H7 (cell line): Measurements from ENCODE around the gene ZNF212. TPM values are rescaled to one million over a fixed set of nuclear protein-coding genes. Genes with fewer than 3 reads are reported as not detected.

ENCODE experiments used
- DNase-seq: peaks from one replicate; pipeline ENCODE4 v3.0.0; 2012
- H3K27me3 ChIP-seq: 2 replicates; pipeline ENCODE4 v1.6.0; 2011; ENCODE audit warnings: mild to moderate bottlenecking, low read length; ENCODE audit not compliant: control insufficient read depth, insufficient read depth
- H3K36me3 ChIP-seq: replicated peaks from 2 replicates; pipeline ENCODE4 v1.5.1; 2011; ENCODE audit warnings: low read length; ENCODE audit not compliant: control insufficient read depth, insufficient read depth
- H3K4me3 ChIP-seq: 2 replicates; pipeline ENCODE4 v1.5.1; 2011; ENCODE audit warnings: low read depth, mild to moderate bottlenecking, control low read depth, low read length, moderate library complexity; ENCODE audit not compliant: insufficient read depth
- total RNA-seq: library from RNA; depleted of rRNA; stranded (reverse); fragments of >200 nt; shearing (Covaris generic); gene quantifications from 2 replicates; pipeline ENCODE4 v1.2.3, GENCODE V29; 2014

Gene ZNF212
- total RNA-seq, 1 experiment from 2014 or later = 9.7 TPM

DNA sequence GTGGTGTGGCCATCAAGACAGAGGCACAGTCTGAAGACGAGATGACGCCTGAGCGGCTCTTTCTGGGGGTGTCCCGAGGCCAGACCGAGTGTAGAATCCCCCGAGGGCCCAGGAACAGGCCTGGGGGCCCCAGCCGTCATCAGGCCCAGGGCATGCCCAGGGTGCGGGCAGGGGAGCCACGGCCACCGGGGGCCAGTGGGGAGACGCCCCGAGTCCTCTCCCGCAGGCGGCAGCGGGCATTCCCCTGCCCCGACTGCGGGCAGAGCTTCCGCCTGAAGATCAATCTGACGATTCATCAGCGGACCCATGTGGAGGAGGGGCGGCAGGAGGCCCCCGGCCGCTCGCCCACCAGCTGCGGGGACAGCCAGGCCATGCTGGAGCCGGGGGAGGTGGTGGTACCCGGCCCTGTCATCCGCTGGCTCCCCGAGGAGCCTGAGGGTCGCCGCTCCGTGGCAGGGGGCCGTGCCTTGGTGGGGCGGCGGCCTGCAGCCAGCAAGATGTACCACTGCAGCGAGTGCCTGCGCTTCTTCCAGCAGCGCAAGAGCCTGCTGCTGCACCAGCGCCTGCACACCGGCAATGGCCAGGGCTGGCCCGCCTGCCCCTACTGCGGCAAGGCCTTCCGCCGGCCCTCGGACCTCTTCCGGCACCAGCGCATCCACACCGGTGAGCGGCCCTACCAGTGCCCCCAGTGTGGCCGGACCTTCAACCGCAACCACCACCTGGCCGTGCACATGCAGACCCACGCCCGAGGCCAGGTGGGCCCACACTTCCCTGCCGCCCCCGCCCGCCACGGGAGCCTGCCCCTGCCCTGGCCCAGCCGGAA, 42.3 kb downstream of the ZNF212 start:
- Histone ChIP-seq H3K27me3 (peaks cover 9% of the 10 kb centered on the region; the same call in 1 of the 2 replicates), H3K4me3 (no peak overlapping the region), H3K36me3 (peaks cover 6% of the 10 kb centered on the region)
- DNase-seq = no peak

DNA sequence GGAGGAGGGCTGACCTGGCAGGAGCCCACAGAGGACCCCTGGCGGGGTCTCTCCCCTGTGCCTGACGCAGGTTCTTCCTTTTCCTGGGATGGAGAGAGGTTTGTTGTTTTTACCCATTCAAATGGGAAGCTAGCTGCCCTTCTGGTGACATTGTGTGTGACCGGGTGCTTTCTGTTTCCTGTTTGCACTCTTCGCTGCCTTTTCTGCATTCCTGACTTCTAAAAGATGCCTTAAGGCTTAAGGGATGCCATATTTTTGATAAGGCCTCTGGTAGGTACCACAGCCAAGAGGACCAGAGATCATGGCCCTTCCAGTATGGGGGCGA, 42.8 kb downstream of the ZNF212 start:
- Histone ChIP-seq H3K36me3 (peaks cover 6% of the 10 kb centered on the region), H3K4me3 (no peak overlapping the region), H3K27me3 (peaks cover 9% of the 10 kb centered on the region; the same call in 1 of the 2 replicates)
- no peak for DNase-seq

DNA sequence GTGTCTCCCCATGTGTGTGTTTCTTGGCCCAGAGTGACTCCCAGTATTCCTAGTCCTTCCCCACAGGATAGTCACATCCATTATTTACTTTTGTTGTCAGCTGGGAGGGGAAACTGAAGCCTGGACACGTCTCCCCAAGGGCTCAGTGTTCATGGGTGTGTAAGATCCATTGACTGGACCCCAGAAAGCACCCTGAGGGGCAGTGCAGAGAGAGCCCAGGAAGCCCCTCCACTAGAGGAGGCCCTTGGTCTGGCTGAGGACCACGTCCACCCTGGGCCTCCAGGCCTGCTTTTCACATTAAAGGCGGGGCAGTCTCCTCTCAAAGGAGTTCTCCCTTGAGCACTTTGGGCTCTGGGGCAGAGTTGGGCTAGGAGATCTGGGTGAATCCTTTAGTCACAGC, 43.9 kb downstream of the ZNF212 start:
- Histone ChIP-seq H3K4me3 (no peak overlapping the region), H3K36me3 (peaks cover 1% of the 10 kb centered on the region; the same call in 1 of the 2 replicates), H3K27me3 (peaks cover 9% of the 10 kb centered on the region; the same call in 1 of the 2 replicates)
- no peak for DNase-seq

DNA sequence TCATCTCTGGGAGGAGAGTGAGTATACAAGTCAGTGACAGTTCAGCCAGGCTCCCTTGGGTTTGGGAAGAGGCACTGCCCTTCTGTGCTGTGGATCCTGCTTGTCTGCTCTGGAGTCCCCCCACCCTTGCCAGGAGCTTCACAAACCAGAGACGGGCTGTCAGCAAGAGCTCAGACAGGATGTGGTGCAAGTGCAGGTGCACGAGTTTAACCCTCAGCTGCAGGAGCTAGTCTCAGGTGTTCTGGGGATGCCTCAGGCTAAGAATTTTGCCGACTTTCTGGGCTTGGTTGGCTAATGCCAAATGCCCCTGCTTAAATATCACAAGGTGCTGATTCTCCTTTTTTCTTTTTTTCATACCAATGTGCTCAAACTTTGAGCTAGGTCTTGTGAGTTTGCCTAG, 44.9 kb downstream of the ZNF212 start:
- Histone ChIP-seq H3K36me3 (no peaks in the 10 kb centered on the region), H3K27me3 (peaks cover 9% of the 10 kb centered on the region; the same call in 1 of the 2 replicates), H3K4me3 (no peak overlapping the region)
- no peak for DNase-seq

DNA sequence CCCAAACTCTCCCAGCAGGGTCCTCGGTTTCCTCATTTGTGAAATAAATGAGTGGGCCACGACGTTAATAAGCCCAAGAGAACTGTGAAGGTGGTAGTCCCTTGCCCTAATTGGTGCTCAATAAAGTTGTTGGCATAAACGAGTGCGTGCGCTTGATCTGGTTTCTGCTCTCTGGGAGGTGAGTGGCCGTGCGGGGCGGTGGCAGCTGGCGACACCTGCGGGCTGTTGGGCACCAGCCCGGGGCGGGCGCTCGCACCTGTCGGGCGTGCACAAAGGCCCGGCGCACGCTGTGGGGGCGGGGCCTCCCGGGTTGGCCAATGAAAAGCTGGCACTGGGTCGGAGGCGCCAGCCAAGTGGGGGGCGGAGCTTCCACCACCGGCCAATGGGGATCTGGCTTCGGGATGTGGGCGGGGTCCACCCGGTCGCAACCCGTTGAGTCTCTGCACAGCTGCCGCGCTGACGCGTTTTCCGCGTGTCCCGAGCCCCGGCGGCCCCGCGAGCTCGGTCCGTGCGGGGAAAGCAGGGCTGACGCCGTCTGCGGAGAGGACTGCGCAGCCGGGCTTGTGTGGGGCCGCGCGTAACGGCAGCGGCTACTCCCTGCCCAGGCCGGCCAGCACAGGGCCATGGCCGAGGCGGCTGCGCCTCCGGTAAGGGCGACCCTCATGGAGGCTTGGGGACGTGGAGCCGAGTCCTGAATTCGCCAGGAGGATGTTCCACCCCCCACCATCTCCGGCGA, 45.6 kb downstream of the ZNF212 start:
- Histone ChIP-seq H3K36me3 (no peaks in the 10 kb centered on the region), H3K27me3 (peaks cover 9% of the 10 kb centered on the region; the same call in 1 of the 2 replicates), H3K4me3 (peak overlapping the region; percentile 83)
- DNase-seq = peak; percentile 100

DNA sequence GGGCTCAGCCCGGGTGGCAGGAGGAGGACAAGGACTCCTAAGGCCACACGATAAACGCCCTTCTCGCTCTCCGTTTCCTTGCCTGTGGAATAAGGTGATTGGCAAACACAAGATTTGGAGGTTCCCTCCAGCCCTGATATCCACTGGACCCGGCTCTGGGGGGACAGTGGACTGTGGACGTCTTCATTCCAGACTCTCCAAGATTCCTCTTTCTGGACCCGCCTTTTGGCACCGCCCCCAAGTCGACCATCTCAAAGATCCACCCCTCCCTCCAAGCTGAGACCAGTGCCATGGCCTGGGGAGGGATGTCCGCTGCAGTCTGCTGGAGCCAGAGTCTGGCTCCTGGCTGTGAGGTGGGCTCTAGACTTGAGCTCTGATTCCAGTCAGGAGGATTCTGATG, 46.2 kb downstream of the ZNF212 start:
- Histone ChIP-seq H3K36me3 (no peaks in the 10 kb centered on the region), H3K4me3 (peak overlapping the region; percentile 83), H3K27me3 (peaks cover 9% of the 10 kb centered on the region; the same call in 1 of the 2 replicates)
- peak; percentile 82 for DNase-seq

DNA sequence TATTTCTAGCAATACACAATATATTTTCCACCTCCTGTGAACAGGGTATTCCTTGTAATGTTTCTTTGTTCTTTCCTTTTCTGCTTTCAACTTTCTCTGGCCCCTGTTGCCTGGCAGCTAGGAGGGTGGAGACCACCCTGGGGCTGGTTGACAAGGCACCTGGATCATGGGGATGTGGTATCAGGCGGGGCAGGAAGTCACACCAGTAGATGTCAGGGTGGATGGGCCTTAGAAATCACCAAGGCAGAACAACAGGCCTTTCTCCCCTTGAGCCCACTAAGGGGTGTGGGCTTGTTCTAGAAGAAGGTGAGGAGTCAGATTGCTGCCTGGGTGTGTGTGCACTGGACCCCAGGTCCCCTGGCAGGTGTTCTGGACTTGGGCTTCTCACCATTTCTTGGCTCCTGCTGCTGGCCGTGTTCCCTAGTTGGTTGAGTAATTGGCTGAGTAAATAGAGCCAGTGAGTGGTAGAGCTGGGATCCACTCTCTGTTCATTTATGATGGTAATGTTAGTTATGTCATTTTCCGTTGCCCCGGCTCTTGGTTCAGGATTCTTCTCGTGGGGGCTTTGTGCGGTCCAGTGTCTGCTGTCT, 47.5 kb downstream of the ZNF212 start:
- H3K36me3 ChIP-seq = no peaks in the 10 kb centered on the region
- DNase-seq = no peak
- H3K27me3 ChIP-seq = peaks cover 9% of the 10 kb centered on the region; the same call in 1 of the 2 replicates
- no peak overlapping the region for H3K4me3 ChIP-seq

DNA sequence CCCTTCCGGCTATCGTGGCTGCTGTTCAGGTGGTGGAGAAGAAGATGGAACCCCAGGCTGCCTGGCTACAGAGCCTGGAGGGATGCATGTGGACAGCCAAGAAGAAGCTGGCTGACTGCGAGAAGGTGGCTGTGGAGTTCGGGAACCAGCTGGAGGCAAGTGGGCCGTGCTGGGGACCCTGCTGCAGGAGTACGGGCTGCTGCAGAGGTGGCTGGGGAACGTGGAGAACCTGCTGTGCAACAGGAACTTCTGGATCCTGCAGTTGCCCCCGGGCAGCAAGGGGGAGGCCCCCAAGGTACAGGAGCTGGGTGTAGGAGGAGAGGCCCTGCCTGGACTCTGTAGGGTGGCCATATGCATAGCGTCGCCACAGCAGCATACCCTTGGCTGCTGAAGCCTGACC, 48.2 kb downstream of the ZNF212 start:
- H3K36me3 ChIP-seq = no peaks in the 10 kb centered on the region
- peaks cover 9% of the 10 kb centered on the region; the same call in 1 of the 2 replicates for H3K27me3 ChIP-seq
- no peak overlapping the region for H3K4me3 ChIP-seq
- no peak for DNase-seq

DNA sequence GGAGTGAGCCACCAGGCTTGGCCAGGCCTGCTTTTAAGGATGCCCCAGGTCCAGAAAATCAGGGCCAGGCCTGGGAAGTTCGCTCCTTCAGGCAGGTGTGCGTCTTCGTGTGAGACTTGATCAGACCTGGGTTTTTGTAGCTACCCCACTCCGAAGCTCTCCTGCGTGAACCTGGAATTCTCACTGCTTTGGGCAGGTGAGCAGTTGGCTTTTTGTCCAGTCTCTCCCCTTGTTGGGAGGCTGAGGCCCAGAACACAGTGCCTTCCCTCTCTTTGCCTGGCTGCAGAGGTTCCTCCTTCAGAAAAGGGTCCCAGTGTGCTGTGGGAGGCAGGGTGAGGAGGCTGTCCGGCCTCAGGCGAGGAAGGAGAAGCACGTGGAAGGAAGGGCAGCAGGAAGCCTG, 49.8 kb downstream of the ZNF212 start:
- peaks cover 9% of the 10 kb centered on the region; the same call in 1 of the 2 replicates for H3K27me3 ChIP-seq
- no peak overlapping the region for H3K4me3 ChIP-seq
- H3K36me3 ChIP-seq = no peaks in the 10 kb centered on the region
- DNase-seq = no peak

DNA sequence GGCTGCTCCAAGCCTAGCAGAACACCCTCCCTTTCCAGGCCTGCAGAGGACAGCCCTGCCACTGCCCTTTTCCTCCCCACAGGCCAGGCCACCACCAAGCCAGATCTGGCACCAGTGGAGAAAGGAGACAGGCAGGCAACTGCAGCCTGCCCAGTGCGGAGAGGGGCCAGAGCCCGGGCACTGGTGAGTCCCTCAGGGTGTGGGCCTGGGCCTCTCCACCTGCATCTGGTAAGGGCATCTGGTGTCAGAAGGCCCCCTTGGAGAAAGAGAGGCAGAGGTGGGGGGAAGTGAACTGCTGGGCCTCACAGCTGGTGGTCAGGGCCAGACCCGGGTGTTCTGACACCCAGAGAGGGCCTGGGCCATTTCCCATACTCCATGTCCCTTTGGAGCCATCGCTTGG, 50.4 kb downstream of the ZNF212 start:
- no peak for DNase-seq
- peaks cover 9% of the 10 kb centered on the region; the same call in 1 of the 2 replicates for H3K27me3 ChIP-seq
- no peak overlapping the region for H3K4me3 ChIP-seq
- H3K36me3 ChIP-seq = no peaks in the 10 kb centered on the region

DNA sequence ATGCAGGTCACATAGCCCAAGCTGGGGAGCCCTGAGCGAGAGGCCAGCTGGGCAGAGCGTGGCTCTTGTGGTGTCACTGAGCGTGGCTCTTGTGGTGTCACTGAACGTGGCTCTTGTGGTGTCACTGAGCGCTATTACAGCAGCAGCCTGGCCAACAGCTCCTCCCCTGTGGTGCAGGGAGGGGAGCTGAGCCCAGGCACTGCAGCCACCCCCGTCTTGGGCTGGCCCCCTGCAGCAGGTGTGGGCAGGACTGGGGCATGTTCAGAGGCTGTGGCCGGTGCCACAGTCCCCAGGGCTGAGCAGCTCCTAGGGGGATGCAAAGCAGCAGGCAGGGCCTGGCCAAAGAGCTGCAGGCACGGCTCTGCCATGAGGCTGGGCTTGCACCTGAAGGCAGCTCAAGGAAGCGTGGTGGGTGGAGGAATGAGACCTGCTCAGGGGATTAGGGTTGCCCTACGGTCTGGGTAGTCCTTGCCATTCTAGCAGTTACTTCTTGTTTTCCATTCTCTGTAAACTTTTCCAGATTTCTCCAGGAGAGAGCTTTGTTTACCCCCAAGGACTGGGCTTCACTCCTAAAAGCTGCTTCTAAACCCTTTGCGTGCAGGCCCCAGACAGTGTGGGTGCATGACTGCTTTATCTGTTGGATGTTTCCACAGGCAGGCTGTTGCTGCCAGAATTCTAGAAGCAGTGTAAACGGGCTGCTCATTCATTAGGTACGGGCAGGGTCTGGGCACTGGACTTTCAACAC, 51.8 kb downstream of the ZNF212 start:
- DNase-seq = peak; percentile 38
- Histone ChIP-seq H3K36me3 (no peaks in the 10 kb centered on the region; the same call in 1 of the 2 replicates), H3K4me3 (no peak overlapping the region), H3K27me3 (peaks cover 3% of the 10 kb centered on the region; the same call in 1 of the 2 replicates)

DNA sequence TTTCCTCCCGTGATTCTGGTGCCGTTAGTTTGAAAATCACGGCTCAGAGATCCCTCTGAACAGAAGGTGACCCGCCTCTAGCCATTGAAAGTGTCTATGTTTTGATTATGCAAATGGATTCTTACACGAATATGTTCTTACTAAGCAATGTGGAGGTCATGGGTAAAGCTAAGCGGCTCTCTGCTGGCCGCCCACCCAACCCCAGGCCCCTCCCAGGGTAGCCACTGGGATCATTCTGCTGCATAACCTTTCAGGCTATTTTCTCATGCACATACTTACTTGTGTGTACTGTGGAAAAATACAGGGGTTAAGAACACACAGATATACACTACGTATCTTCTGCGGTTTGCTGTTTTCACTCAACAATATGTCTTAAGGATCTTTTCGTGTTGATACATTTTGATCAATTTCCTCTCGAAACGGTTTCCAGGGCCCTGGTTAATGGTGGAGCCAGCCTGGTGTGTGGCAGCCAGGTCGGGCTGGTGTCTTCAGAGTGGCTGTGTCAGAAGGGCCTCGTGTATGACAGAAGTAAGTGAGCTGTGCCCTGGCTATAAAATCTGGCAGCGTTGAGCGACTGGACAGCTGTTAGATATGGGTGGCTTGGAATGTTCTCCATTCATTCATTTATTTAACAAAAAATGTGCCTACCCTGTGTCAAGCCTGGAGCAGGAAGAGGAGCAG, 52.5 kb downstream of the ZNF212 start:
- H3K4me3 ChIP-seq = no peak overlapping the region
- peak; percentile 32 for DNase-seq
- H3K36me3 ChIP-seq = no peaks in the 10 kb centered on the region; the same call in 1 of the 2 replicates
- H3K27me3 ChIP-seq = no peaks in the 10 kb centered on the region

DNA sequence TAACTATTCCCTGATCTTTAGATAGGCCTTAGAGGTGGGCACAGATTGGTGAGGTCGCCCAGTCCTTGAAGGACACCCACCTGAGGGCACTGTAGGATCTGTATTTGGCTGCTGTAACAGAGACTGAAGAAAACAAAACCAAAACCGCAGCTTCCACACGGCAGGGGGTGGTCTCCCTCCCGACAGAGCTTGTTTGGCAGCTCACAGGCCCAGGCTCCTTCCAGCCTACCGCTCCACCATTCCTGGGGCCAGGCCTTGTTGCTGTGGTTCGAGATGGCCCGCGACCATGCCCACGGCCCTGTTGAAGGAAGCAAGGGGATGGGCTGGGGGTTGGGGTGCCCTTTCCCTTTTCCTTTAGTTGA, 53.0 kb downstream of the ZNF212 start:
- DNase-seq = peak; percentile 87
- no peaks in the 10 kb centered on the region; the same call in 1 of the 2 replicates for H3K36me3 ChIP-seq
- no peaks in the 10 kb centered on the region for H3K27me3 ChIP-seq
- H3K4me3 ChIP-seq = no peak overlapping the region

DNA sequence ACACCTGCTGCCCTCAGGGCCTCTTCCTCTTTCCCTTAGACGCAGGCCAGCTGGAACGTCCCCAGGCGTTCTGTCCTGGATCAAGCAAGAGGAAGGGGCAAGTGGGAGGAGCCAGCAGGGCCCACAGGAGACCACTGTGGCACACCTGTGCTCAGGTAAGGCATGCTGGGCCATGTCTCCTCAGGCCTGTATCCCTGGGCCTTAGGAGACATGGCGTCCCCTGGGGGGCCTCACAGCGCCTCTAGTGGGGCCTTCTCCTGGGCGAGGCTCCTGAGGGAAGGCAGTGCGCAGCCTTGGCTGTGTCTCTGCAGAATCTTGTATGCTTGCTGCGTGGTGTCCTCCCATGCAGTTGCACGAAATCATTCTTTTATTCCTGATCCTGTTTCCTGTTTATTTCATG, 53.9 kb downstream of the ZNF212 start:
- Histone ChIP-seq H3K27me3 (no peaks in the 10 kb centered on the region), H3K36me3 (no peaks in the 10 kb centered on the region; the same call in 1 of the 2 replicates), H3K4me3 (no peak overlapping the region)
- peak; percentile 59 for DNase-seq
